Trophoblast cell (in vitro differentiated cells and primary cell): ENCODE data around the gene ZNF169.
"Not testable (repeated sequence)": the region's sequence is repeated elsewhere in the genome, so short reads cannot be mapped to it uniquely, and the experiment has no call there.

ENCODE experiments used
- DNase-seq, 2 donors: peaks; one replicate each; pipeline ENCODE4 v3.0.0-alpha.2; 2016
- H2AFZ ChIP-seq: 2 replicates; pipeline ENCODE4 v1.6.1; 2013; ENCODE audit warnings: low read length, moderate library complexity, mild to moderate bottlenecking; ENCODE audit not compliant: insufficient read depth, poor library complexity
- H2AK5ac ChIP-seq: 2 replicates; pipeline ENCODE4 v1.6.1; 2013; ENCODE audit warnings: mild to moderate bottlenecking, low read length
- H2BK120ac ChIP-seq: 2 replicates; pipeline ENCODE4 v1.6.1; 2013; ENCODE audit warnings: low read length, mild to moderate bottlenecking, moderate library complexity; ENCODE audit not compliant: insufficient read depth, poor library complexity
- H2BK12ac ChIP-seq: 2 replicates; pipeline ENCODE4 v1.6.1; 2013; ENCODE audit warnings: mild to moderate bottlenecking, low read length, moderate library complexity
- H2BK5ac ChIP-seq: 2 replicates; pipeline ENCODE4 v1.6.1; 2013; ENCODE audit warnings: low read length, low read depth, moderate library complexity, mild to moderate bottlenecking; ENCODE audit not compliant: poor library complexity
- H3K14ac ChIP-seq: 2 replicates; pipeline ENCODE4 v1.6.1; 2013; ENCODE audit warnings: mild to moderate bottlenecking, low read length
- H3K18ac ChIP-seq: 2 replicates; pipeline ENCODE4 v1.6.1; 2013; ENCODE audit warnings: mild to moderate bottlenecking, low read length
- H3K23ac ChIP-seq: 2 replicates; pipeline ENCODE4 v1.6.1; 2013; ENCODE audit warnings: low read length
- H3K27ac ChIP-seq: 2 replicates; pipeline ENCODE4 v1.5.1; 2013; ENCODE audit warnings: low read depth, mild to moderate bottlenecking, inconsistent platforms, low read length, moderate library complexity
- H3K27me3 ChIP-seq: 2 replicates; pipeline ENCODE4 v1.6.1; 2013; ENCODE audit warnings: inconsistent platforms, mild to moderate bottlenecking, low read length, moderate library complexity; ENCODE audit not compliant: insufficient read depth
- H3K36me3 ChIP-seq, 2 experiments: 1 replicate in 1 of 2; 2 replicates in 1 of 2; pipeline ENCODE4 v1.6.1; 2013; ENCODE audit warnings: low read length in 2 of 2, mild to moderate bottlenecking in 2 of 2, moderate library complexity in 1 of 2; ENCODE audit not compliant: insufficient read depth in 2 of 2, control insufficient read depth in 1 of 2
- H3K4ac ChIP-seq: 2 replicates; pipeline ENCODE4 v1.6.1; 2013; ENCODE audit warnings: low read depth, mild to moderate bottlenecking, low read length, moderate library complexity
- H3K4me1 ChIP-seq, 2 experiments: 1 replicate in 1 of 2; 2 replicates in 1 of 2; pipeline ENCODE4 v1.6.1; 2013; ENCODE audit warnings: low read length in 2 of 2, mild to moderate bottlenecking in 2 of 2, moderate library complexity in 1 of 2; ENCODE audit not compliant: insufficient read depth in 2 of 2, control insufficient read depth in 1 of 2
- H3K4me2 ChIP-seq: 2 replicates; pipeline ENCODE4 v1.6.1; 2013; ENCODE audit warnings: inconsistent platforms, mild to moderate bottlenecking, low read length, moderate library complexity
- H3K4me3 ChIP-seq: 2 replicates; pipeline ENCODE4 v1.5.1; 2013; ENCODE audit warnings: mild to moderate bottlenecking, low read depth, low read length, inconsistent platforms
- H3K79me1 ChIP-seq: one replicate; pipeline ENCODE4 v1.6.1; 2013; ENCODE audit warnings: low read length
- H3K79me2 ChIP-seq: 2 replicates; pipeline ENCODE4 v1.6.1; 2013; ENCODE audit warnings: low read length, mild to moderate bottlenecking; ENCODE audit not compliant: control insufficient read depth, insufficient read depth, poor library complexity
- H3K9ac ChIP-seq: 2 replicates; pipeline ENCODE4 v1.6.1; 2013; ENCODE audit warnings: mild to moderate bottlenecking, low read length
- H3K9me3 ChIP-seq: 2 replicates; pipeline ENCODE4 v1.6.1; 2013; ENCODE audit warnings: low read depth, mild to moderate bottlenecking, control low read depth, inconsistent platforms, low read length; ENCODE audit not compliant: insufficient read depth
- H4K12ac ChIP-seq: 2 replicates; pipeline ENCODE4 v1.6.1; 2013; ENCODE audit warnings: low read depth, mild to moderate bottlenecking, low read length, moderate library complexity
- H4K8ac ChIP-seq: 2 replicates; pipeline ENCODE4 v1.6.1; 2013; ENCODE audit warnings: low read depth, mild to moderate bottlenecking, low read length, moderate library complexity
- H4K91ac ChIP-seq: one replicate; pipeline ENCODE4 v1.6.1; 2013; ENCODE audit warnings: low read depth, mild to moderate bottlenecking, low read length, moderate library complexity
- WGBS: extraction: QIAGEN DNeasy Blood & Tissue Kit; methylation state at CpG from one replicate; pipeline ENCODE4 v1.1.7; 2013; ENCODE audit warnings: missing lambda C conversion rate; ENCODE audit not compliant: insufficient read length, insufficient coverage; ENCODE audit errors: extremely low coverage; 5-methylcytosine and 5-hydroxymethylcytosine counted together

ZNF169 gene

DNA sequence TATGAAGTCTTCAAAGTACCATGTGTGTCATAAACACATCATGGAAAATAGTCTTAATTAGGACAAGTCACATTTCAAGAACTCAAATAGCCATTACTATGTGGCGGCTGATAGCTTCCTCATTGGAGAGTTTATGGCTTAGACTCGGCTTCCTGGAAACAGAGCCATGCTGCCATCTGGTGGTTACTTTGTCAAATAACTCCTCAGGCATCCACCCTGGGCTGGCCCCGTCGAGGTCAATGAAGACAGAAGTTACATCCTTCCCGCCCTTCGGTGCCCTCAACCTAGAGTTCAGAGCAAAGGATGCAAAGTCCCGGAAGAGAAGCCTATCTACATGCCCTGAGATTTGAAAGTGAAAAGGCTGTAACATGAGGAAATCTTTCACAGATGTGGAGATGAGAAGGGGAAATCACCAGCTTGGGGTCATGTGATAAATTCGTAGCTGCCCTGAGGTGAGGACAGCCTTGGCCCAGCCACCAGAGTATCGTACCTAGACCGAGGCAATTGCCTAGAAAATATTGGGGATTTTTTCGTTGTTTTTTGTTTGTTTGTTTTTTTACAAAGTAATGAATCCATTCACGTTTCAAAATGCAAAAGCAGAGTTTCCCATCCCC lies 45.5 kb upstream of the ZNF169 start:
- H3K18ac ChIP-seq = no peak overlapping the region
- H3K79me1 ChIP-seq = no peaks in the 10 kb centered on the region
- H2BK120ac ChIP-seq = no peak overlapping the region
- no peak overlapping the region for H3K9ac ChIP-seq
- H4K8ac ChIP-seq = no peak overlapping the region
- no CpG with 5 or more reads among the region's 12 CpGs for WGBS
- no peak overlapping the region for H2AK5ac ChIP-seq
- H3K14ac ChIP-seq = no peak overlapping the region
- H3K9me3 ChIP-seq = peaks cover 2% of the 10 kb centered on the region
- no peak overlapping the region for H3K4me2 ChIP-seq
- H3K4me1 ChIP-seq = peaks cover 2 to 7% of the 10 kb centered on the region in 2 experiments
- no peak overlapping the region for H3K4ac ChIP-seq
- H2AFZ ChIP-seq = no peak overlapping the region
- no peak overlapping the region for H4K91ac ChIP-seq
- no peaks in the 10 kb centered on the region for H3K79me2 ChIP-seq
- no peak overlapping the region for H3K27ac ChIP-seq
- H2BK12ac ChIP-seq = no peak overlapping the region
- H3K23ac ChIP-seq = no peak overlapping the region
- H4K12ac ChIP-seq = no peak overlapping the region
- H3K4me3 ChIP-seq = no peak overlapping the region
- no peak overlapping the region for H2BK5ac ChIP-seq
- peak; percentile 74 to 92 for DNase-seq
- H3K27me3 ChIP-seq = no peaks in the 10 kb centered on the region
- H3K36me3 ChIP-seq = no peaks in the 10 kb centered on the region

DNA sequence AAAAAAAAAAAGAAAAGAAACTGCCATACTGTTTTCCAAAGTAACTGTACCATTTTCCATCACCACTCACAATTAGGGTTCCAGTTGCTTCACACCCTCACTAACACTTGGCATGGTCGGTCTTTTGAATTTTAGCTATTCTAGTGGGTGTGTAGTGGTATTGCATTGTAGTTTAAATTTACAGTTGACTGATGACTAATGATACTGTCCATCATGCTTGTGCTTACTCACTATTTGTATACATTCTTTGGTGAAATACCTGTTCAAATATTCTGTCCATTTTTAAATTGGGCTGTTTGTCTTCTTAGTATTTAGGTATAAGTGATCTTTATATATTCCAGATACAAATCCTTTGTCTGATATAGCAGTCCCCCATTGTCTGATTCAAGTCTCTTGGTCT lies 36.2 kb upstream of the ZNF169 start:
- no peaks in the 10 kb centered on the region for H3K79me1 ChIP-seq
- WGBS = no CpG with 5 or more reads among the region's 1 CpG

DNA sequence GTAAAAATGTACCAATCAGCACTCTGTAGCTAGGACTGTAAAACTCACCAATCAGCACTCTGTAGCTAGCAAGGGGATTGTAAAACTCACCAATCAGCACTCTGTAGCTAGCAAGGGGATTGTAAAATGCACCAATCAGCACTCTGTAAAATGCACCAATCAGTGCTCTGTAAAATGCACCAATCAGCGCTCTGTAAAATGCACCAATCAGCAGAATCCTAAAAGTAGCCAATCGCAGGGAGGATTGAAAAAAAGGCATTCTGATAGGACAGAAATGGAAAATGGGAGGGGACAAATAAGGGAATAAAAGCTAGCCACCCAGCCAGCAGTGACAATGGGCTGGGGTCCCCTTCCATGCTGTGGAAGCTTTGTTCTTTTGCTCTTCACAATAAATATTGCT lies 33.7 kb upstream of the ZNF169 start:
- not testable (repeated sequence) for H3K79me2 ChIP-seq, DNase-seq, H3K4me2 ChIP-seq, H3K23ac ChIP-seq, H3K4me1 ChIP-seq, H4K8ac ChIP-seq, H3K4ac ChIP-seq, H4K12ac ChIP-seq, H2BK120ac ChIP-seq, H3K14ac ChIP-seq, H3K18ac ChIP-seq, H2BK5ac ChIP-seq, H3K27ac ChIP-seq, H4K91ac ChIP-seq, H3K9ac ChIP-seq, H2AFZ ChIP-seq, H3K79me1 ChIP-seq, H2AK5ac ChIP-seq, H3K9me3 ChIP-seq, H3K36me3 ChIP-seq, H3K27me3 ChIP-seq, H3K4me3 ChIP-seq, H2BK12ac ChIP-seq
- no CpG with 5 or more reads among the region's 2 CpGs for WGBS

More for the DNA sequence above, 36.2 kb upstream of the ZNF169 start:
- Histone ChIP-seq H3K4me1 (no peaks in the 10 kb centered on the region), H3K36me3 (no peaks in the 10 kb centered on the region), H3K9ac (no peak overlapping the region), H4K12ac (no peak overlapping the region), H2BK120ac (no peak overlapping the region), H2AK5ac (no peak overlapping the region), H3K4me2 (no peak overlapping the region), H4K91ac (no peak overlapping the region), H3K18ac (no peak overlapping the region), H3K14ac (no peak overlapping the region), H2BK5ac (no peak overlapping the region), H2AFZ (no peak overlapping the region), H4K8ac (no peak overlapping the region), H3K4me3 (no peak overlapping the region), H3K23ac (no peak overlapping the region), H3K27ac (no peak overlapping the region), H2BK12ac (no peak overlapping the region), H3K27me3 (no peaks in the 10 kb centered on the region), H3K9me3 (peaks cover 2% of the 10 kb centered on the region), H3K79me2 (no peaks in the 10 kb centered on the region), H3K4ac (no peak overlapping the region)
- no peak for DNase-seq

DNA sequence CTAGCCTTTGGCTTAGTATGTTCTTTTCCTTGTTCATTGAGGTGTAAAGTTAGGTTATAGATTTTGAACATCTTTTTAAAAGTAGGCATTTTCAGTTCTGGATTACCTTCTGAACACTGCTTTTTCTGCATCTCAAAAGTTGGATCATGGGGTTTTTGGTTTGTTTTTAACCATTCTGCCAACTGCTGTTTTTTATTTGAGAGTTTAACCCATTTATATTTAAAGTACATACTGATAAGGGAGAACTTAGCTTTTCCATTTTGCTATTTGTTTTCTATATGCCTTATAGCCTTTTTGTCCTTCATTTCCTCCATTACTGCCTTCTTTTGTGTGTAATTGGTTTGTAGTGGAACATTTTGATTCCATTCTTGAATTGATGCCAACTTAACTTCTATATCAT lies 30.5 kb upstream of the ZNF169 start:
- no peak for DNase-seq
- Histone ChIP-seq H4K12ac (no peak overlapping the region), H3K9me3 (peaks cover 2% of the 10 kb centered on the region), H4K91ac (no peak overlapping the region), H3K4ac (no peak overlapping the region), H4K8ac (no peak overlapping the region), H3K4me3 (no peak overlapping the region), H3K23ac (no peak overlapping the region), H2BK12ac (no peak overlapping the region), H3K4me1 (no peaks in the 10 kb centered on the region), H3K9ac (no peak overlapping the region), H3K14ac (no peak overlapping the region), H3K18ac (no peak overlapping the region), H3K79me2 (no peaks in the 10 kb centered on the region), H3K27ac (no peak overlapping the region), H2AFZ (no peak overlapping the region), H2BK5ac (no peak overlapping the region), H3K27me3 (no peaks in the 10 kb centered on the region), H3K36me3 (no peaks in the 10 kb centered on the region), H3K79me1 (no peaks in the 10 kb centered on the region), H3K4me2 (no peak overlapping the region), H2BK120ac (no peak overlapping the region), H2AK5ac (no peak overlapping the region)
